ENCODE data around the gene PLA2G6.
"Not testable (repeated sequence)": the region's sequence is repeated elsewhere in the genome, so short reads cannot be mapped to it uniquely, and the experiment has no call there.

Gene PLA2G6

DNA sequence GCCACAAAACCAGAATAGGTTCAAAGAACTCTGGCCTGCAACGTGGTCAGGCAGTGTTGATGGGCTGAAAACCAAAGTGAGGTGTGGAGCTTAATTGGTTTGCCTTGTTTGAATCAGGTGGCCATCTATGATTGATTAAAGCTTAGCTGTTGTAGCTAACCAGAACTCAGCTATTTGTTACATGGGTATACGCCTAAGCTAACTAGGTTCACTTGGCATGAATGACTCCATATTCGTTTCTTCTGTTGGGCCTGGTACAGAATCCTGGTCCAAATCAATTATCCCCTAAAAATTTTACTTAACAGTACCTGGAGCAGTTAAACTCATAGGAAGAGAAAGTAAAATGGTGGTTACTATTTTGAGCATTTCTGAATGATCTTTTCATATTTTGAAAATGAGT, 63.4 kb downstream of the PLA2G6 start:
- DNase-seq (ENCODE audit: insufficient read length, low spot score) (no peak), FAIRE-seq (no peak)
- TF ChIP-seq POLR2A (IDR thresholded peaks at IDR 0.05; ENCODE audit: low read depth, low read length): no peak

DNA sequence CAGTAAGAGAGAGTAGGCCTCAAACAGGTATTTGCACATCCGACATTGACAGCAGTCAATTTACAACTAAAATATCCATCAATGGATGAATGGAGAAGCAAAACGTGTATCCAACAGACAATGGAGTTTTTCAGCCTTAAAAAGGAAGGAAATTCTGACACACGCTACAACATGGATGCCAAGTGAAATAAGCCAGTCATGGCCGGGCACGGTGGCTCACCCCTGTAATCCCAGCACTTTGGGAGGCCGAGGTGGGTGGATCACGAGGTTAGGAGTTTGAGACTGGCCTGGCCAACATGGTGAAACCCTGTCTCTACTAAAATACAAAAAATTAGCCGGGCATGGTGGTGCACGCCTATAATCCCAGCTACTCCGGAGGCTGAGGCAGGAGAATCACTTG, 64.1 kb downstream of the PLA2G6 start:
- not testable (repeated sequence) for DNase-seq (ENCODE audit: insufficient read length, low spot score); FAIRE-seq

DNA sequence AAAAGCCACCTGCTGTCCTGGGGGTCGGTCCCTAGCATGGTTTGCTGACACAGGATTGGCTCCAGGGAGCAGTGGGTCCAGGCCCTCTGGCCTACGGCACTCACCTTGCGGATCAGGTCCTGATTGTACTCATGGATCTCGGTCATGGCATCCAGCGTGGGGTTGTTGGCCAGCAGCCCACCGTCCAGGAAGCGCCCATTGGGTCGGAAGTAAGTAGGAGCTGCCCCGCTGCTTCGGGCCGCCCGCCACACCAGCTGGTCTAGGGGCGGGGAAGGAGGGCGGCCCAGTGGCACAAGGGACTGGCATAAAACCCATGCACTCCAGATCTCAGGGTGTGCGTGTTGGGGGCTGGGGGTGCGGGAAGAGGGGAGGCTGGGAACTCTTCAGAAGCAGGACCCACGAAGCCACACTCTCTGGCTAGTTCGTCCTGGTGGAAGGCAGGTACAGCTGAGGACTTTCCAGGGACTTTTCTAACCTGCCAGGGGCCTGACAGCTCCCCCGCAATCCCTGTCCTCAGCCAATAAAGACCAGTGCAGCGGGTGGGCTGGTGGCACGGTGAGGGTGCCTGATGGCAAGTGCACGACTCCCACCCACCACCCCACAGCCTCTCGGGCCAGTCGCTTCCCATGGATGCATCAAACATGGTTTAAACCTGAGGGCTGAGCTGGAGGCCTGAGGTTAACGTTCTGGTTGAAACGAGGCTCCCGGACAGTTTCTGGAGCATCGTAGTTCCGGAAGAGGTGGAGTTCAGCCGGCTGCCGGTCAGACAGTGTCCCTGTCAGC, 66.0 kb downstream of the PLA2G6 start:
- TF ChIP-seq POLR2A (IDR thresholded peaks at IDR 0.05; ENCODE audit: low read depth, low read length): no peak
- DNase-seq (ENCODE audit: insufficient read length, low spot score) (no peak), FAIRE-seq (no peak)

DNA sequence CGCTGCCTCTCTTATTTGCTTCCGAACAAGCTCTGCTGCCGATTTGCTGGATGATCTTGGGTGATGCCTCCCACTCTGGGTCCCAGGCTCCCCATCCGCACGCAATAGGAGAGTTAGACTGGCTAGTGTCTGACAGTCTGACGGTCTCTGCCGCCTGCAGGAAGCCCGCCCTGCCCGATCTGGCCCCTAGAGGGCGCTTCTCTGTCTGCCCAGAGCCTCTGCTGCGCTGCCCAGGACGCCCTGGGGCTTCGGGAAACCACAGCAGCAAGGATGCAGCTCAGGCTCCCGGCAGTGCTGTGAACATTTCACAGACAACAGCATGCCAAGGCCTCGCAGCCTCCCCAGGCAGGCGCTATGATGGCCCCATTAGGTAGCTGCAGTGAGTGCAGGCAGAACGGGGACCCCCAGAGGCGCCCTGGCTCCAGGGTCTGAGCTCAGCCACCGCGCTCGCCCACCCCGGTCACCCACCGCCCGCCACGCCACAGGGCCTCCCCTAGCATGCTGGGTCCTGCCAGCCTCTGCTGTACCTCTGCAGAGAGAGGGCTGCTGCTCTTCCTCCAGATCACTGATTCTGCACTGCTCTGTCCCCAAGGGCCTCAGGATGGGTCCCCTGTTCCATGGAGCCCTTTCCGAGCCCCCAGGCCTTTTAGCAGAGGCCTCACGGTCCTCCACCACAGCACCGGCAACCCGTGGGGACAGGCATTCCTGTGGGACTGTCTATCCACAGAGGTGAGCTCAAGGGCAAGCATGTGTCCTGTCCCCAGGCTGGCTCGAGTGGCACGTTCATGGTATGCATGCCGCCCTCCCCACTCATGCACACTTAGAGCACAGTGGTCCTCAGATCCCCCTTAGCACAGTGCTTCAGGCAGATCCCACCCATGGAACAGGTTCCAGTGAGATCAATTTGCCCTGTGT, 66.9 kb downstream of the PLA2G6 start:
- DNase-seq (ENCODE audit: insufficient read length, low spot score) (peak; percentile 95), FAIRE-seq (peak; percentile 83)
- no peak for TF ChIP-seq POLR2A (IDR thresholded peaks at IDR 0.05; ENCODE audit: low read depth, low read length)

DNA sequence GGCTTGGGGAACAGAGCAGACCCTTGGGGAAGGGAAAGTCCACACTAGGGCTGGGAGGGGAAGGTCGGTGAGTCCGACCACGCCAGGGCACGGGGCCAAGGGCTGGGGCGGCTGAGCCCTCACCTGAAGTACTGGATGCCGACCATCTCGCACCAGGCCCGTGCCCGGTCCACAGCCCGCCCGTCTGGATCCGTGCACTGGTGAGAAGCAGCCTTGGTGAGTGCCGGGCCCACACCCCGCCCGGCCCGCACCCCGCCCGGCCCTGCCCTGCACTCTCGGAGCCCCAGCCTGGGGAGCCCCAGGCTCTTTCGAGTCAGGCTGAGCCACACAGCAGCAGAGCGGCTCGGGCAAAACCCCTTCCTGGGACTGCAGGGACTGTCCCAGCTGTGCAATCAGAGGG, 69.2 kb downstream of the PLA2G6 start:
- no peak for DNase-seq (ENCODE audit: insufficient read length, low spot score)
- no peak for TF ChIP-seq POLR2A (IDR thresholded peaks at IDR 0.05; ENCODE audit: low read depth, low read length)
- no peak for FAIRE-seq

DNA sequence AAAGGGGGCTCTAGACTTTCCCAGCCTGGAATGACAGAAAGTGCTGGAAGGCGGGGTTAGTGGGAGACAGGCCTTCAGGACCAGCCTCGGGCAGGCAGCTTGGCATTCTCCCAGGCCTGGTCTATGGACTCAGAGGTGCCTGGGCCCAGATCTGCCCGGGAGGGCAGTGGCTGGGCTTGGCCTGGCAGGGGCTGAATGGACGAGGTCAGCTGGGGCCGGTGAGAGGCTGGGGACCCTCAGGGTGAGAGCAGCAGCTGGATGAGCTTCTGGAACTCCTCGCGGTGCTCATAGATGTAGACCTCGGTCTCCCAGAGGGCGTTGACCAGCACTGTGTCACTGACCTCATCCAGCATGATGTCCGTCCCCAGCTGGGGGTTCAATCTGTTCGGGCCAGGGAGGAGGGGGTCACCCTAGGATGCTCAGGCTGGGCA, 69.7 kb downstream of the PLA2G6 start:
- DNase-seq (ENCODE audit: insufficient read length, low spot score): no peak
- no peak for FAIRE-seq
- TF ChIP-seq POLR2A (IDR thresholded peaks at IDR 0.05; ENCODE audit: low read depth, low read length): no peak

DNA sequence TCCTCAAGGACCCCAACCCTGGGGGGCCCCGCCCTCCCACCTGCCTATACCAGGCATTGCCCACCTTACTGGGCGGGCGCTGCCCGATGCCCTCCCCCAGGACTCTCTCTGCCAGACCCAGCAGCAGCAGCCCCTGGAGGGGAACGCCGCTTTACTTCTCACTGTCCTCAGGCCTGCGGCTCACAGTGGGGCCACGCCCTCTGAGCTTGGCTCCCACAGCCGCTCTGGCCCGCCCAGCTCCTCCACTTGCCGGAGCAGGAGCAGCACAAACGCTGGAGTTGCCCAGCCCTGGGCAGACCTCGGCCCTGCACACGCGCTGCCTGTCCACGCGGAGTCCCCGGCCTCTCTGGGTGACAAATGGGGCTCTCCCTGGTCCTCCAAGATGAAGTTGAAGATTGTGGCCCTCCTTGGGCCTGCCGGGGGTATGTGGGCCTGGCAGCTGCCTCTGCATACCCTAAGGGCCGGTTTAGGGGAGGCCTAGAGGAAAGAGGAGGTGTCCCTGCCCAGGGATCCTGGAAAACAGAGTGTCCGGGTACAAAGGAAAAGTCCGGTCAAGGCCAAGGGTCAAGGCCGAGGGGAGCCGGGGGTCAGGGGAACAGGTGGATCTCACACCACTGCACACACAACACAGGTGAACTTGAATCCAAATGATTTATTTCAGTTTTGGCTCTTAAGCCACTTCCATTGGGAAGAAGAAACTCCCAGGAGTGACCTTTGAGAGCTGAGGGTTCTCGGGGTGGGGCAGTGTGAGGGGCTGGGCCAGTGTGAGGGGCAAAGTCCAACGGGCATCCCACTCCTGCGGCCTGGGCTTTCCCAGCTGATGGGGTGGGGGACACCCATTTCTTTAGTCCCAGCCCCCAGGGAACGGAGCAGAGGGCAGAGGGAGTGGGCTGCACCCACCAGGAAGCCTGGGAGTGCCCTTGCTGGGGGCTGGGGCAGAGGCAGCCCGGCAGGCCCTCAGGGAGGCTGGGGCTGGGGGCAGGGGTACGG, 70.5 kb downstream of the PLA2G6 start:
- DNase-seq (ENCODE audit: insufficient read length, low spot score) (no peak), FAIRE-seq (no peak)
- TF ChIP-seq POLR2A (IDR thresholded peaks at IDR 0.05; ENCODE audit: low read depth, low read length): no peak

DNA sequence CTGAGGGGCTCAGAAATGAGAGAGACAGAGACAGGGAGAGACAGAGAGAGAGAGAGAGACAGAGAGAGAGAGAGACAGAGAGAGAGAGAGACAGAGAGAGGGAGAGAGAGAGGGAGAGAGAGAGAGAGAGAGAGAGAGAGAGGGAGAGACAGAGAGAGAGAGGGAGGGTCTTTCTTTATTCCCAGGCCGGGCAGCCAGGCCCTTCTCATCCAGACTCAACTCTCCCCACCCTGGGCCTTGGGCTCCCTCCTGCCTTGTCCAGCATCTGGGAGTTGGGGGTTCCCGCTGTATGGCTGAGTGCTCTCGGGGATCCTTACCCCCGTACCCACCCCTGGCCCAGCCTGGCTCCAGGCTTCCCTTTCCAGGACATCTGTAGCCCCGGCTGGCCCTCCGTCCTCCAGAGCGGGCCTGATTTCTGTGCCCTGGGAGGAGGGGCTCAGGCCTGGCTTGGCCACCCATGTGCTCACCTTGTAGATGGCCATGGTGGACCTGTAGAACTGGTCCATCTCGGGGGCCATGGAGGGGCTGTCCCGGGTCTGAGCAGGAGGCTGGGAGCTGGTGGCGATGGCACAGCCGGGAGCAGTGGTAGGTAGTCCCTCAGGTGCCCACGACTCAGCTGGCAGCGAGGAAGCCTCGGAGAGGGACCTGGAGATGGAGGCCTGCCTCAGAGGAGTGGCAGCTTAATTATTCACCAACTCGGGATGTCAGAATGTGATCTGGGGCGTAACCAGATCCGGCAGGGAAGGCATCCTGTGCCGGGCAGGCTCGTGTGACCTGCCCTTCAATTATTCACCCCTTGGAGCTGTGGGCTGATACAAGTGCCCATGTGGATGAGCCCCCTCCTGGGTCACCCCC, 71.4 kb downstream of the PLA2G6 start, which contains the start of gene BAIAP2L2:
Gene BAIAP2L2, minus strand, starts transcription at position 677 of the 855 bp plus-strand sequence. Its CDS starts 159 bp downstream, at position 518.
- FAIRE-seq: no peak
- DNase-seq (ENCODE audit: insufficient read length, low spot score): no peak
- no peak for TF ChIP-seq POLR2A (IDR thresholded peaks at IDR 0.05; ENCODE audit: low read depth, low read length)

DNA sequence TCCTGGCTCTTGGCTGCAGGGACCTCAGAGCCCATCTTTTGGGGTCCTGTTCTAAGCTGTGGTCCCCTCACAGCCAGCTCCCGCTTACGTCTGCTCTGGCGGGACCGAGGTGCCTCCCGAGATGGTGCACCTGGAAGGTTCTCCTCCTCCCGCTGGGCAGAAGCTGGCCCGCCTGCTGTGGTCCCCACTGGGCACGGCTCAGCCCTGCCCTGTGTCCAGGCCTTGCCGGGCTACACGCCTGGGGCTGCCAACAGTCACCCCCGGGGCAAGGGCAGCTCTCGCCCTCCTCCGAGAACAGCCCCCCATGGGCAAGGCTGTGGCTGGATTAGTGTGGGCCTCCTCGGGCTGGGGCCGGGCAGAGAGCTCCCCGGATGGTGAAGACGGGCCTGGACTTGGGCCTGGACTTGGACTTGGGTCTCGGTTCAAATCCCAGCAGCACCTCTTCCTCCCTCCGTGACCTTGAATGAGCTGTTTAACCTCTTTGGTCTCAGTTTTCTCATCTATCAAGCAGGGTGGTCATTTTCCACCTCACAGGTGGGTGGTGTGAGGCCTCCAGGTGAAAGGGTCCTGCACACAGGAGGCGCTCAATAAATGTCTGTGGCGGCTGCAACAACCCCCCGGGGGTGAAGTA, 72.1 kb downstream of the PLA2G6 start:
- TF ChIP-seq POLR2A (IDR thresholded peaks at IDR 0.05; ENCODE audit: low read depth, low read length): no peak
- DNase-seq (ENCODE audit: insufficient read length, low spot score): no peak
- FAIRE-seq: no peak

DNA sequence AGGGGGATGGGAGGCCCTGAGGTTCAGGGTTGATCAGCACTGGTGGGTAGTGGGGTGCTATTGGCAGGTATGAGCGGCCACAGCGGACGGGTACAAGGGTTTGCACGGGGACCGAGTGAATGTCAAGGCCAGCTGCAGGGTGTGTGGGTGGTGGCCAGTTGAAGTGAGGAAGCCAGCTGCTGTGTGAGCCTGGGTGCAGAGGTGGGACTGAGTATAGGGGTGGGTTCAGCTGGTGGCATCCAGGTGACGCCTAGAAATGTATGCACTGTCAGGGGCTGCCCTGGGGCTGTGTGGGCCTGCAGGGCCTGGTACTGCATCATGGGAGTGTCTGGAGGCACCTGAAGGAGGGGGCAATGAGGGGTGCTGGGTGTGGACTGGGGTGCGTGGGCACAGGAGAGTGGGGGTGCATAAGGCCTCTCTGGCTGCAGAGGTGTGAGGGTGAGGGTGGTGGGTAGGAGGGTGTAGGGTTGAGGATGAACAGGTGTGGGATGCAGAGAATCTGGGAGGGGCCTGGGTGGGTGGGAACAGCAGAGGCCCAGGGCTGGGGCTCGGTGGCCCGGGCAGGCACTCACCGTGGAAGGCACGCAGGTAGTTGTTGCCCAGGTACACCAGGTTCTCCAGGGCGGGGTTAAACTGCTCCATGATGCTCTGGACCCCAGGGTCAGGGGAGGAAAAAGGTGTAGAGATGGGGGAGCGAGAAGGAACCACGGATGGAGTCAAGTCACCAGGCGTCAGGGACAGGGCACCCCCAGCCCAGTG, 72.9 kb downstream of the PLA2G6 start:
- TF ChIP-seq POLR2A (IDR thresholded peaks at IDR 0.05; ENCODE audit: low read depth, low read length): no peak
- no peak for FAIRE-seq
- DNase-seq (ENCODE audit: insufficient read length, low spot score): no peak

DNA sequence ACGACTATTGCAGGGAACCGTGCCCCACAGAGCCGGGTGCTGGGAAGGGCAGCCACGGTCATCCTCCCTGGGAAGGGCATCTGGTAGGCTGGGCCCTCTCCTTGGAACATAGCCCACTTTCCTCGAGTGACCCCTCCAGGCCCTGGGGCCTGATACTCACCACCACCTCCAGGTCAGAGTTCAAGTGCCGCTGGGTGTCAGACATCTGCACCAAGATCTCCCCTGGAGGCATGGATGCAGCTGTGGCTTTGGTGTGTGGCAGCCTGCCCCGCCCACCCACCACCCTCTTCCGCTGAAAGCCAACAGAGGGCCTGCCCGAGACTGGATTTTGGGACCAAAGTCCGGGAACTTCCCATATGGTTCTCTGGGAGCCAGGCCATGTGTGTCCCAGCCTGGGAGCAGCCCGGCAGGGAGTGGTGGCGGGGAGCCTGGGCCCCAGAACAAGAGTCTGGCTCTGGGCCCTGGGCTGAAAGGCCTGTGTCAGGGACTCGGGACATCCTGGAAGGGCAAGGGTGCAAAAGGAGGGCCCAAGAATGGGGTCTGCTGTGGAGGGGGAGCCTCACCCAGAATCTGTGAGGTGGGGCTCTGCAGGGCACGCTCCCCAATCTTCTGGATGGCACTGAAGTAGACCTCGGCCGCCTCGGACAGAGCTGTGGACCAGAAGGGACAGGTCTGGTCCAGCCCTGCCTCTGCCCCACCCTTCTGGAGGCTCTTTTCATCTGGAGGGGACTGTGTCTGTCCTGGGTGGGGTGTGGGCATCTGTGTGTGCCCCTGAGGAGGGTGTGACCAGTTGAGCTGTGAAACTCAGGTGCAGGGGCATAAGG, 73.7 kb downstream of the PLA2G6 start:
- DNase-seq (ENCODE audit: insufficient read length, low spot score): no peak
- FAIRE-seq: no peak
- TF ChIP-seq POLR2A (IDR thresholded peaks at IDR 0.05; ENCODE audit: low read depth, low read length): no peak
